Keratinocyte (primary cell): ENCODE results near the gene SYT15.
"Not testable (repeated sequence)": the region's sequence is repeated elsewhere in the genome, so short reads cannot be mapped to it uniquely, and the experiment has no call there.

Experiments
- EZH2 ChIP-seq: IDR thresholded peaks from one replicate; pipeline ENCODE4 v1.6.1; 2012; ENCODE audit warnings: inconsistent platforms, mild to moderate bottlenecking, low read length, moderate library complexity
- TF ChIP-seq, protein P1 (sequence below), 3 experiments: IDR thresholded peaks in 1 of 3; conservative IDR thresholded peaks in 1 of 3; optimal IDR thresholded peaks in 1 of 3; 2 replicates in 2 of 3; 3 replicates in 1 of 3; pipeline versions ENCODE3 to v1.5.1; 2011; ENCODE audit warnings: low read length in 3 of 3, mild to moderate bottlenecking in 3 of 3, moderate library complexity in 2 of 3, control low read depth in 1 of 3, inconsistent platforms in 1 of 3; ENCODE audit not compliant: insufficient read depth in 2 of 3; ENCODE audit errors: extremely low read depth in 1 of 3

DNA sequence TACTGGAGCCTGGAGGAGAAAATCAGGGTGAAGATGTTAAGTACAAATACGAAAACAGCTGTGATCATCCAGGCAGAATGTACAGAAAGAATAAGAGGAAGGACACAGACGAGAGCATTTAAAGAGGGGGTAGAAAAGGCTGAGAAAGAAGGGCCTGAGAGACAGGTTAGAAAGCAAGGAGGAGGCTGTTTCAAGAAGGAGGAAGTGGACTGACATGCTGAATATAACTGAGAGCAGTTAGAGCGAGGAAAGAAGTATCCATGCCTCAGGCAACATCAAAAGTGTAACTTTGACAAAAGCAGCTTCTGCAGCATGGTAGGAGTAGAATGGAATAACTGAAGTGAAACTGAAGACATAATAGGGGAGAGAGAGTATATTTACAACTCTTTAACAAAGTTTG lies 39.0 kb downstream of the SYT15 start:
- TF ChIP-seq, protein P1, sequence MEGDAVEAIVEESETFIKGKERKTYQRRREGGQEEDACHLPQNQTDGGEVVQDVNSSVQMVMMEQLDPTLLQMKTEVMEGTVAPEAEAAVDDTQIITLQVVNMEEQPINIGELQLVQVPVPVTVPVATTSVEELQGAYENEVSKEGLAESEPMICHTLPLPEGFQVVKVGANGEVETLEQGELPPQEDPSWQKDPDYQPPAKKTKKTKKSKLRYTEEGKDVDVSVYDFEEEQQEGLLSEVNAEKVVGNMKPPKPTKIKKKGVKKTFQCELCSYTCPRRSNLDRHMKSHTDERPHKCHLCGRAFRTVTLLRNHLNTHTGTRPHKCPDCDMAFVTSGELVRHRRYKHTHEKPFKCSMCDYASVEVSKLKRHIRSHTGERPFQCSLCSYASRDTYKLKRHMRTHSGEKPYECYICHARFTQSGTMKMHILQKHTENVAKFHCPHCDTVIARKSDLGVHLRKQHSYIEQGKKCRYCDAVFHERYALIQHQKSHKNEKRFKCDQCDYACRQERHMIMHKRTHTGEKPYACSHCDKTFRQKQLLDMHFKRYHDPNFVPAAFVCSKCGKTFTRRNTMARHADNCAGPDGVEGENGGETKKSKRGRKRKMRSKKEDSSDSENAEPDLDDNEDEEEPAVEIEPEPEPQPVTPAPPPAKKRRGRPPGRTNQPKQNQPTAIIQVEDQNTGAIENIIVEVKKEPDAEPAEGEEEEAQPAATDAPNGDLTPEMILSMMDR (optimal IDR thresholded peaks at IDR 0.05 in 1 of 3, IDR thresholded peaks at IDR 0.05 in 1 of 3, conservative IDR thresholded peaks at IDR 0.05 in 1 of 3; ENCODE audit: extremely low read depth in 1 of 3, insufficient read depth in 2 of 3, low read length in 3 of 3), result not testable (repeated sequence)
- not testable (repeated sequence) for TF ChIP-seq EZH2
